NCI-H526 treated with DMSO at 0.1 percent for 48 hours (cell line): ENCODE measurements around the gene ZNF454.

Source experiments
- DNase-seq: peaks from one replicate; lab custom pipeline; 2025; lab: John Stamatoyannopoulos, UW

ZNF454 gene

DNA sequence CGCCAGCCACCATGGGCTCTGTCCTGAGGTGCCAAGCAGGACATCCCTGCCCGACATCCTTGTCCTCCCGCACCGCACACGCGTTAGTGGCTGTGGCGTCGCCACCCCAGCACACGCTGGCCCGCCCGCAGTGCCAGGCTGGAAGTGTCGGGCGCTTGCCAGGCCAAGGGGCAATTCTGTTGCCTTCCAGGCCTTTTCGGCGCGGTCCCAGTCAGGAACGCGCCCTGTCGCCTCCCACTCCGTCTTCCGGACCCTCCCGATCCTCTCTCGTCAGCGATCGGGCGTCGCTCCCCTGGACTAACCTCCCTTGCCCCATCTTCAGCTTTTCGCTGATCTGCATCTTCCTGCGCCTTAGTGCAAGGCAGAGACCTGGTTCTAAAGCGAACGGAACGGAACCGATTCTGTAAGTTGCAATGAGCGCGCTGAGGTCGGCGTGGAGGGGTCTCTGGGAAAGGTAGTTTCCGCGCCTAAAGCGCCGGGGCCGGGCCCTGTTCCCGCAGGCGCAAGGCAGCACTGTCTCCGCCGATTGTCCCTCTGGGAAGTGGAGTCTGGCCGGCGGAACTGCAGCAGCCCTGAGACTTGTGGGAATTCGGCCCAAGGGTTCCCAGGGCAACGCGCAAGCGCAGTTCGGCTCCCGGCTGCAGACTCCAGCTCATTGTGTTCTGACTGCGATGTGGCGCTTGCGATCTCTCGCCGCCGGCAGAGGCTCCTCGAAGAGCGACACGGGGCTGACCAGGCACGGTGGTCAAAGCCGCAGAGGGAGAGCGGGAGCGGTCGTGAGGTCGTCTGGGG is at the start of gene ZNF454:
TSS of gene ZNF454 (plus strand) at position 630 of the 792 bp plus-strand sequence. CDS start 1,594 bp downstream, outside the sequence.
- DNase-seq: peak; percentile 31

DNA sequence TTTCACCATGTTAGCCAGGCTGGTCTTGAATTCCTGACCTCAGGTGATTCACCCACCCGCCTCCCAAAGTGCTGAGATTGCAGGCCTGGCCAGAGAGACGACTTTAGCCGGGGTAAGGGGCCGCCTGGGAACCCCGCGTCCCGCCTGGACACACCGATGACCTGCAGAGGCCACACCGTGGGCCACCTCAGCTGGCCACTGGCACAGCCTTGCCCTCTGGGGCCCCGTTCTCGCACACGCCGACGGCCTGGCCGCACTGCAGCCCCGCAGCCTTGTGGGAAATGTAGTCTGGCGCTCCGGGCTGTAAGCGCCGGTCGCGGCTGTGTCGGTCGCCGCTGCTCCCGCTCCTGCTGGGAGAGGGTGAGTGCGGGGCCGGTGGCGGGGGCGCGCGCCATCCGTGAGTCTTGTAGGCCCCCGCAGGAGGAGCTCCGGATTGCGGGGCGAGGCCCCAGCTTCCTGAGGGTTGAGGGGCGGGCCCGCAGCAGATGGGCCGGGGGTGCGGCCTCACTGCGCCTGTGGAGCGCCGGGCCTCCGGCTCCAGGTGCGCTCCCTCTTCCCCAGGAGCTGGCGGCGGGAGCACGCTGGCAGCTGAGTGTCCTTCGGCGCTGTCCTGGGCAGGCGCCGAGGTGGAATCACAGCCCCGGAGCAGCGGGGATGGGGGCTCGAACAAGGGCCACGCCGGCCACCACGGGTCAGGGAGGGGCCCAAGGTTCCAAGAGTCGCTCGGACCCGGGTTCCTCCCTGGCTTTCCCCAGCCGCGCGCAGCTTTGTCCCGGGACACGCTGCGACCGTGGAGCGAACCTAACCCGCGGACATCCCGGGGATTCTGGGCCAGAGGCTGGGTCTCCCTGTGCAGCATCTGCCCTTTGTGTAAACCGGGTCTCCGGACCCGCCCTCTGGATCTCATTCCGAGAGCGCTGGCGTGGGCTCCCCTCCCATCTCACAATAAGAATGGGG is 45.1 kb upstream of the ZNF454 start, which contains the start of gene ZFP2:
TSS of gene ZFP2 (plus strand) at position 299 of the 957 bp plus-strand sequence. CDS start 35,401 bp downstream, outside the sequence.
- DNase-seq: peak; percentile 25

DNA sequence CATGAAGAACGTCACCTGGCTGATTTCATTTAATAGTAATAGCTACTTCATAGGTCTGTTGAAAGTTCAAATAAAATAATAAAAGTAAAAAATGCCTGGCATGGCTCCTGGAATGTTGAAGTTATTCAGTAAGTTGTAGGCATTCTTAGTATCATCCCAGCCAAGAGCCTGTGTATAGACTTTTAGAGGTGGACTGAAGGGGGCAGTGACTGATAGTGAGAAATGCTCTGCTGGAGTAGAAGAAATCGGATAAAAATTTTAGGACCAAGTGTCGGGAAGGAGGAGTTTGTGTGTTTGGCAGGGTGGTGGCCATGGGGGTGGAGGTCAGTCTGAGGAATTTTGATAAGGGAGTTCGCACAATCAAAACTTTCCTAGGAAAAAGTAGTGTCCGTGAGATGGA is 41.7 kb upstream of the ZNF454 start:
- no peak for DNase-seq

DNA sequence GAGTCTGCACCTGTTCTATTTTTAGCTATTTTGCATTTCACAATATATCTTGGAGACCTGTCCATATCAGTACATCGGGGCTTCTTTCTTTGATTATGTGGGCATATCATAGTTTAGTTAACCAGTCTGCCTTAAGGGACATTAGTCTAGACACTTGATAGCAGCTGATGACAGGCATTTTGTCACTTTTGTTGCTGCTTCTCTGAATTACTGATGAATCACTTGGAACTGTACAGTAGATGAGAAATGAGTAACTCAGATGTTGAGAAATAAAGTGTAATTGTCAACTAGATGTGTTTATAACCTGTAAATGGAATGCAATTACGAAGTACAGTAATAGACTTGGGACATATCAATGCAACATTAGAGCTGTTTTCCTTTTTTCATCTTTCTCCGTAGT is 38.1 kb upstream of the ZNF454 start:
- no peak for DNase-seq

DNA sequence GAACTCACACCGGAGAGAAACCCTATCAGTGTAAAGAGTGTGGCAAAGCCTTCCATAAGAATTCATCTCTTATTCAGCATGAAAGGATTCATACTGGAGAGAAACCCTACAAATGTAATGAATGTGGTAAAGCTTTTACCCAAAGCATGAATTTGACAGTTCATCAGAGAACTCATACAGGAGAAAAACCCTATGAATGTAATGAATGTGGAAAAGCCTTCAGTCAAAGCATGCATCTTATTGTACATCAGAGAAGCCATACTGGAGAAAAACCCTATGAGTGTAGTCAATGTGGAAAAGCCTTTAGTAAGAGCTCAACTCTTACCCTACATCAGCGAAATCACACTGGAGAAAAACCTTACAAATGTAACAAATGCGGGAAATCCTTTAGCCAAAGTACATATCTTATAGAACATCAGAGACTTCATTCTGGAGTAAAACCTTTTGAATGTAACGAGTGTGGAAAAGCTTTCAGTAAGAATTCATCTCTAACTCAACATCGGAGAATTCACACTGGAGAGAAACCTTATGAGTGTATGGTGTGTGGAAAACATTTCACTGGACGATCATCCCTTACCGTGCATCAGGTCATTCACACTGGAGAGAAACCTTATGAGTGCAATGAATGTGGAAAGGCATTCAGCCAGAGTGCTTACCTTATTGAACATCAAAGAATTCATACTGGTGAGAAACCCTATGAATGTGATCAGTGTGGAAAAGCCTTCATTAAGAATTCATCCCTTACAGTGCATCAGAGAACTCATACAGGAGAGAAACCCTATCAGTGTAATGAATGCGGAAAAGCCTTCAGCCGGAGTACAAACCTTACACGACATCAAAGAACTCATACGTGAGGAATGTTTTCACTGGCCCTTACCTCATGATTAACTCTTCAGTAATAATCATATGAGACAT is 8.9 kb upstream of the ZNF454 start:
- no peak for DNase-seq

DNA sequence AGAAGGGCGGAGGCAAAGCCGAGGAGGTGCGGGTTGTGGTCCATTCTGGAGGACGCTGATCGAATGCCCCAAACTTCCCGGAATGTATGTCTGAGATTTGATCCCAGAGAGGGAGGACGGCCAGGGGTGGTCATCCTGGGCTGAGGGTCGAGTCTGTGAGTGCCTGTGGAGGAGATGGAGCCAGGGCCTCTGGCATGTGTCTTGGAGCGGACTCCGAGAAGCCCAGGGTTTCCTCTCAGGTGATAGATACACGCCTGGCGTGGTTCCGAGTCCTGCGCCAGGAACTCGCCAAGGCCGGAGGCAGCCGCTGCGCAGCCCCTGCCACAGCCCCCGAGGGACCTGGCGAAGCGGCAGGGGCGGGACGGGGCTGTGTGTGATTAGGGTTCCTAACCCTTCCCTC is 363 bp downstream of the ZNF454 start:
- no peak for DNase-seq

DNA sequence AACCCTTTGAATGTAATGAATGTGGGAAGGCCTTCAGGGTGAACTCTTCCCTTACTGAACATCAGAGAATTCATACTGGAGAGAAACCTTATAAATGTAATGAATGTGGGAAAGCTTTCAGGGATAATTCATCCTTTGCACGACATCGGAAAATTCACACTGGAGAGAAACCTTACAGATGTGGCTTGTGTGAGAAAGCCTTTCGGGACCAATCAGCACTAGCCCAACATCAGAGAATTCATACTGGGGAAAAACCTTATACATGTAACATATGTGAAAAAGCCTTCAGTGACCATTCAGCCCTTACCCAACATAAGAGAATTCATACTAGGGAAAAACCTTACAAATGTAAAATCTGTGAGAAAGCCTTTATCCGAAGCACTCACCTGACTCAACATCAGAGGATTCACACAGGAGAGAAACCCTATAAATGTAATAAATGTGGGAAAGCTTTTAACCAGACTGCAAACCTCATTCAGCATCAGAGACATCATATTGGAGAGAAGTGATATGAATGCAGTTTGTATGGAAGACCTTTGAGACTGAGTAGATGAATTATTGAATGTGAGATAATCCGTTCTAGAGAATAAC is 24.6 kb downstream of the ZNF454 start:
- DNase-seq: no peak

DNA sequence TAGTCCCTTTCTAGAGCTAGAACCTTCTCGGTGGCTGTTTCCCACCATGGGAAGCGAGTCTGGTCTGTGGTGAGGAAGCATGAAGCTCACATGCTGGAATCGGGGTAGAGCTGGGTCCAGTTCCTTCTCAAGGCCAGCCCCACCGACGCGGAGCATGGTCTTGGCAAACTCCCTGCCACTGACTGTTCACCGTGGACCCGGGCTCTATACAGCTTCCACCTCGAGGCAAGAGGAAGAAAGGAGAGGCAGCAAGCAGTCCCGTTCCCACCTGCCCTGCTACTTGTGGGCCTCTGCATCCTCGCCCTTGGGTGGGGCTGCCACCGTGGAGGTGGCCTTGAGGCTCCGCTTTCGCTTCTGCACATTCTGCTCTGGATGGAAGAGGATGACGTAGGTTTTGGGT is 40.4 kb downstream of the ZNF454 start:
- no peak for DNase-seq

DNA sequence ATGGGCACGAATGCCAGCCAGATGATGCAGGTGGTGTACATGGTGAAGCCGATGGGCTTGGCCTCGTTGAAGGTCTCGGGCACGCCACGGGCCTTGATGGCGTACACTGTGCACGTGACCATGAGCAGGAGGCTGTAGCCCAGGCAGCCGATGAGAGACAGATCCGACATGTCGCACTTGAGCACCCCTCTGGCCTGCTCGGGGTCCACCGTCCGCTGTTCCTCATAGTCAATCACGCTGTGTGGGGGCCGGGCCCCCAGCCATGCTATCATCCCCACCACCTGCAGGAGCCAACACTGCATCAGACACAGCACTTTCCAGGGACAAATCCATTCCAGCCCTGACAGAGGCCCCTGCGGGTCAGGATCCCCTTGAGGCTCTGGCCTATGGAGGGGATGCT is 41.9 kb downstream of the ZNF454 start:
- DNase-seq: no peak

DNA sequence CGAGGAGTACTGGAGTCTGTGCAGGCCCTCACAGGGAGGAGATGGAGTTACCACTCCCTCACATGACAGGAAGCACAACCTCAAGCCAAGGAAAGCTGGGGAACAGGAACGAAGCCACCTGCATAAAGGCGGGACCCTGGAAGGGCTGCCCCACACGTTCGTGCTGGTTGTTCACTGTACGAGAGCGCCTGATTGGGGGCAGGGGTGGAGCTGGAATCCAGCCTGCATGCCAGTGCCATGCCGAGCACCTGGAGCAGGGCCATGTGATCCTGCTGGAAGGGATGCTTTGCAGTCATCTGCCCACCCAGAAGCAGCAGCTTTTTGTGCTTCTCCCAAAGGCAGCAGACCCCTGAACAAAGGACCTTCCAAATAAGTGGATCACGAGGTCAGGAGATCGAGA is 42.7 kb downstream of the ZNF454 start:
- no peak for DNase-seq

DNA sequence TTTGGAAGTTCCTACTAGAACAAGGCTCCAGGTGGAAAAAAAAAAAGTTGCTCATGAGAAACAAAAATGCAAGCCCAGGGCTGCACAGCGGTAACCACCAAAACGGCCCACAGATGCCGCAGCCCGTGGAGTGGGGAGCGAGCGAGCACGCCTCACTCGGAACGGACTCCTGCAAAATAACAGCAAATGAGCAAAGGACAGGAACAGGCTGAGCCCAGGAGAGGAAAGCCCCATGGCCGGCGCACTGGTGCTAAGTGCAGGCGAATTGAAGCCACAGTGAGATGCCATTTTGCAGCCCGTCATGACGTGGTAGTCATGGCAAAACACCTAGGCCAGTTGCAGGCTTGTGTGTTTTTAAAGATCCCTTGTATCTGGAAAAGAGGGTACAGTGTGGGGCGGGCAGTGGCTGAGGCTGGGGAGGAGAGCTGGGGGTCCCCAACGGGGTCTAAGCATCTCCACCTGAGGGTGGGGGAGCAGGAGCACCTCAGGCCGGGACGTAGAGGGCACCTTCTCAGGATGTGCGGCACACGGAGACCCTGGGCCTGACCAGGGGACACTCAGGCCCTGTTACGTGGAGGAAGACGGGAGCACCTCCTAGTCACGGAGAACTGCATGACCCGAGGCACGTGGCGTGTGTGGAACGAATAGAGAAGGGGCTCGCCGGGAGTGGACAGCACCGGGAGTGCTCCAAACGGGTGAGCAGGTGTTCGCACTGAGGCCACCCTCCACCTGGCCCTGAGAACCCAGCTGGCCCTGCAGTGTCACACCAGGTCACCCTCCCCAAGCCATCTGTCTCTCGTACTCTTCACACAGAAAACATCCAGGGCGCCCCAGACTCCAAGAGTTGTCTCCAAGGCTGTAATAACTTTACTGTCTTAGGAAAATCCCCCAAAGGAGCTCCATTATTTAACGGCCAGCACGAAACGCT is 43.4 kb downstream of the ZNF454 start:
- DNase-seq: no peak

DNA sequence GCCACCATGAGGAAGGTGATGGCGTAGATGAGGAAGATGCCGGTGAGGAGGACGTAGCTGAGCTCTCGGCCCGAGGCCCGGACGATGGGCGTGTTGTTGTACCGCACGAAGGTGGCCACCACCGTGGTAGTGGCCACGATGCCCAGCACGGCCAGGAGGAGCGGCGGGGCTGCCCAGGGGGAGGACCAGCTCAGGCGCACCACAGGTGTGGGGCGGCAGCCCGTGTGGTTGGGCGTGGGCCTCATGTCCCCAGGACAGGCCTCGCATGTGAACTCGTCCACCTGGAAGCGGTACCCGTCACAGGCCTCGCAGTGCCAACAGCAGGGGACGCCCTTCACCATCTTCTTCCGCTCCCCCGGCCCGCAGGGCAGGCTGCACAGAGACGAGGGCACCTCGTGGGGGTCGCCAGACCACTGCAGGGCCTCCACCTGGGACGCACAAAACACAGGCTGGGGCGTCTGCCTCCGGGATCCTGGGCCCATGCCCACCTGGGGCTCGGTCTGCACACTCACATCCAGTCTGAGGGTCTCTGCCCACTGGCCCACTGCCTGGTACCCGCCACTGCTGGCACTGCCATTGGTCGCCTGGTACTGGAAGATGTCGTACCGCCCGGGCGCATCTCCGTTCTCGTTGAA is 45.4 kb downstream of the ZNF454 start:
- no peak for DNase-seq

DNA sequence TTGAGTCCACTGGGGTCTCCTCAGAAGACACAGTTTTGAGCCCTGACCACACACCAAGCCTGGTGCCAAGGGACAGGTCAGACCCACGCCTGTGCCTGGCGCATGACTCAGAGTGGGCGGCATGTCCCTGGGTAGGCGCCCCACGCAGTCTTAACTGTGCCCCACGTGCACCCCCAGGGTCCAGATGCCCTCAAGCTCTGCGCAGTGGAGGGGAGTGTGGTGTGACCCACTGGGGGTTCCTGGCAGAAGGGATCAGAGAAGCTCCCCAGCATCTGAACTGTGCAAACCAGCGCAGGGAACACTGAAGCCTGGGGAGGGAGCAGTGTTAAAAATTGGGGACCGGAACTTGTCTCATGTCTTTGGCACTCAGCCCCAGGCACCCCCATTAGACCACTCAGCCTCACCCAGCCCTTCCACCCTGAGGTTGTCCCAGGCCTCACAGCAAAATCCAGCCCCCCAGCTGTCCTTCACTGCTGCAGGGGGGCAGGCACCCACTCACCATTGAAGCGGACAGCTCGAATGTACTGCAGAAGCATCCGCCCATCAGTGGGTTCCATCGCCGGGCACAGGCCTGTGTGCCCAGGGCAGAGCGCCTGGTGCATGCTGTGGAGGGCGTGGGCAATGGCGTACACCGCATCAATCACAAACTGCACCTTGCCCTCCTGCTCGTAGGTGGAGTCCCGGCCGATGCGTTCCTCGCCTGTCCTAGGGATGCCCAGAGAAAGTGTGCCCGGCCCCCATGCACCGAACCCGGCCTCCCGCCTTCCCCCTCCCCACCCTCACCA is 47.6 kb downstream of the ZNF454 start:
- DNase-seq: no peak

DNA sequence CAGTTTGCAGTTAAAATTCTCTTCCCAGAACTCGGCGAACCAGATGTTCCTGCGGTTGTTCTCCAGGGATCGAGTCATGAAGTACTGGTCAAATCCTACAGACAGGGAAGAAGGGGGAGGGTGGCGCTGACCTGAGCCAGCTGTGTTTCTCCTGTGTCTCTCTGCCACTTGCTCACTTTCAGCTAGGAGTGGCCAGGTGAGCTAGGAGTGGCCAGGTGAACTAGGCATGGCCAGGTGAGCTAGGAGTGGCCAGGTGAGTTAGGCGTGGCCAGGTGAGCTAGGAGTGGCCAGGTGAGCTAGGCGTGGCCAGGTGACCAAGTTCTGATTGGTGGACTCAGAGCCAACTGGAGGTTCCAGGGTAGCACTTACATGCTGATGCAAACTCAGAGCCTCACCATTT is 48.3 kb downstream of the ZNF454 start:
- no peak for DNase-seq

DNA sequence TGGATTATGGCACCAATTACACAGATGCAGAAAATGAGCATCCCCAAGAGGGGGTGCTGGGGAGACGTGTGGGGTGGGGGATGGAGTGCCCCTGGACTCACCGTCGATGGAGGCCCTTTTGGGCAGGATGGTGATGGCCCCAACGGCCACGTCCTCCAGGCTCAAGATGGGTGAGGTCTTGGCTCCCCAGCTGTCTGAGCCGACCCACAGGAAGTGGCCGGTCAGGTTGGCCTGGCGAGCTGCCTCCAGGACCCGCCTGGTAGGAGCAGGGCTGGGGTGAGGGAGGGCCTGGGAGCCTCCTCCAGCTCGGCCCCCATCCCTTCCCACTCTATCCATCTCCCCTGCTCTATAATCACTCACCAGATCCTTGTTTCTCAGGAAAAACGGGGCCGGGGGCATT is 49.5 kb downstream of the ZNF454 start:
- no peak for DNase-seq

DNA sequence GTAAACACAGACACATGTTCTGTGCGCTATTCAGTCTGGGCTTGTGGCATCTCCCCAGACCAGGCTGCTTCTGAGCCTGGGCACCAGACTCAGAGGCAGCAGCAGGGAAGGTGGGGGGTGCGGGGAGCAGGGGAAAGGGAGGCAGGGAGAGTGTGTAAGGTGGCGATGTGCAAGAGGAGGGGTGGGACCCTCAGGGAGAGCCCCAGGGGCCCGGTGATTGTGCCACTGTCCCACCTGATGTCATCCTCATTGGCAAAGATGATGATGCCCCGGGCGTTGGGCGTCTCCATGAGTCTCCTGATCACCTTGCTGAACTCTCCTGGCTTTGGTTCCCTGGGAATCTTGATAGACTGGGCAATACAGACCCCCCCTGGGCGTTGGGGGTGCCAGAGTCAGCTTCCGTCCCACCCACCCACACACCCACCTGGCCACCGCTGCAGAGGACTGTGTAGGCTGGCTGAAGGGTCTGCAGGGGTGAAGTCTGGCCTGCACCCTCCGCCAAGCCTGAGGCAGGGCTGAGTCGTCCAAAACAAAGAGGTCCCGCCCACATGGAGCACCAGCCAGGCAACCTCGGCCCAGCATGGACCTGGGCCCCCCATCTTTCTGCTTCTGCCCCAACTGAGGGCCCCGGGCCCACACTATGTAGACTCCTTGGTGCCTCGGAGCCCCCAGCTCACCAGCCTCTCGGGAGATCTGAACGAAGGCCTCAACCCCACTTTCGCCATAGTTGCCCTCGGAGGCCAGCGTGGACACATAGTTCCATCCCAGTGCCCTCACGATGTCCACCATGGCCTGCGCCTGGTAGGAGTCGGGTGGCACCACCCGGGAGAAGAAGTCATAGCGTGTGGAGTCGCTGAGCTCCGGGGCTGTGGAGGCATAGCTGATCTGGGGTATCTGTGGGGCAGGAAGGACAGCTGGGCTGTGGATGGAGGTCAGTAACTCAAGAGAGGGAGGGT is 50.5 kb downstream of the ZNF454 start:
- no peak for DNase-seq

DNA sequence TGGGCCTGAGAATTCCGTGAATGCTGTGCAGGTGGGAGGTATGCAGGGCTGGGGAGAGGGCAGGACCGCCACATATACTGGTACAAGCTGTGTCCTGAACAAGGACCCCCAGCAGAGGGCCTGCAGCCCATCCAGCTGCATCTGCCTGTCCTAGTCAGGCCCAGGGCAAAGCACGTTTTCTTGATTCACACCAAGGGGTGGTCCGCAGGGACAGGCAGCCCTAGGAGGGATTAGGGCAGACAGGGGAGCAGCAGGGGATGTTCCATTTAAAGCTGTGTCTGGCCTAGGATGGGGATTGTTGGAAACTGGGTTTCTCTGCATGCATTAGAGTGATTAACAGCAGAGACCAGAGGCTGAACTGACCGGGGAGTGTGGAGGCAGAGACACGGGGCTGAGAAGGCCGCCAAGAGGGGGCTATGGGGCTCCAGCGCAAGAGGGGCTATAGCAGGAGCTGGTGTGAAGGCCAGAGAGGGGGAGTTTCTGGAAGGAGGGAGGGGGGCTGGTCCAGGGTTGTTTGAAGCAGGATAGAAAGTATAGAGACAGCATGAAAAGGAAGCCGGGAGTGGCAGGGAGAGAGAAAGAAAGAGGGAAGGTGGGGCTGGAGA is 51.4 kb downstream of the ZNF454 start:
- no peak for DNase-seq
